Omental fat pad (tissue), 4 donors: ENCODE measurements around the gene QTRT2. TPM values are rescaled to one million over a fixed set of nuclear protein-coding genes. Genes with fewer than 3 reads are reported as not detected.

Source experiments
- ATAC-seq: fragments of 150-250 bp; one replicate; pipeline ENCODE4 v1.9.1; 2016; ENCODE audit warnings: mild to moderate bottlenecking, moderate library complexity; ENCODE audit not compliant: low FRiP score
- DNase-seq: peaks from one replicate; pipeline ENCODE4 v3.0.0-alpha.2; 2019; ENCODE audit warnings: low spot score
- CTCF ChIP-seq, 3 donors: fragments of 450-650 bp; IDR thresholded peaks; one replicate each; pipeline ENCODE4 v1.5.1; 2016 to 2017; ENCODE audit warnings: antibody characterized with exemption in 3 of 3, mild to moderate bottlenecking in 3 of 3, moderate library complexity in 2 of 3
- total RNA-seq, 4 donors: library from RNA; depleted of rRNA; stranded (reverse); fragments of >200 nt; gene quantifications; one replicate each; pipeline ENCODE4 v1.1.0, GENCODE V29; 2016

The QTRT2 gene
- 10 to 100 TPM; 11.4 to 36.1 (median 15.1) TPM for total RNA-seq

- DNase-seq (peak; percentile 97), ATAC-seq (peak; percentile 100)
- no peak for TF ChIP-seq CTCF (IDR thresholded peaks at IDR 0.05)
Measured at GRCh38 chr3:114056130-114057010, at the start of gene QTRT2, which contains the start of gene CCDC191. Gene QTRT2 (plus strand): TSS chr3:114056737. CDS start chr3:114065258, 8,521 bp downstream. Gene CCDC191 (minus strand): TSS chr3:114056526. CDS start chr3:114056466, 60 bp downstream.

- no peak for TF ChIP-seq CTCF (IDR thresholded peaks at IDR 0.05)
- ATAC-seq (no peak), DNase-seq (no peak)
Measured at GRCh38 chr3:114011059-114011797, 45.3 kb upstream of the QTRT2 start.

- ATAC-seq = no peak
- no peak for TF ChIP-seq CTCF (IDR thresholded peaks at IDR 0.05)
Measured at GRCh38 chr3:114014211-114014610, 42.3 kb upstream of the QTRT2 start.

GRCh38 chr3:114019486-114019885, 37.1 kb upstream of the QTRT2 start:
- DNase-seq = no peak

More at GRCh38 chr3:114014211-114014610, 42.3 kb upstream of the QTRT2 start:
- no peak for DNase-seq

GRCh38 chr3:114020907-114021306, 35.6 kb upstream of the QTRT2 start:
- TF ChIP-seq CTCF (IDR thresholded peaks at IDR 0.05) = no peak
- ATAC-seq (no peak), DNase-seq (no peak)

More at GRCh38 chr3:114019486-114019885, 37.1 kb upstream of the QTRT2 start:
- no peak for ATAC-seq
- no peak for TF ChIP-seq CTCF (IDR thresholded peaks at IDR 0.05)

- DNase-seq (no peak), ATAC-seq (no peak)
- no peak for TF ChIP-seq CTCF (IDR thresholded peaks at IDR 0.05)
Measured at GRCh38 chr3:114022145-114022802, 34.3 kb upstream of the QTRT2 start.
